ENCODE data around the gene DEFB124. TPM values are rescaled to one million over a fixed set of nuclear protein-coding genes. Genes with fewer than 3 reads are reported as not detected.
"Not testable (repeated sequence)": the region's sequence is repeated elsewhere in the genome, so short reads cannot be mapped to it uniquely, and the experiment has no call there.

The DEFB124 gene
- total and polyA plus RNA-seq, 2 experiments from 2014 or later: not detected

- Histone ChIP-seq H3K4me1 (ENCODE audit: insufficient read depth) (no peaks in the 10 kb centered on the region), H3K79me2 (ENCODE audit: insufficient read depth) (no peaks in the 10 kb centered on the region), H2AFZ (no peak overlapping the region), H4K20me1 (ENCODE audit: insufficient read depth) (no peaks in the 10 kb centered on the region), H3K36me3 (ENCODE audit: low read depth) (no peaks in the 10 kb centered on the region), H3K4me2 (ENCODE audit: unreplicated experiment) (no peak overlapping the region), H3K9me3 (ENCODE audit: low read depth) (no peaks in the 10 kb centered on the region), H3K9me2 (ENCODE audit: insufficient read depth) (no peaks in the 10 kb centered on the region), H3K27me3 (replicated peaks; ENCODE audit: insufficient read depth) (peaks cover 23% of the 10 kb centered on the region), H3K4me3 (no peak overlapping the region), H3F3A (ENCODE audit: insufficient read depth) (no peaks in the 10 kb centered on the region), H3K27ac (no peak overlapping the region), H3K9ac (no peak overlapping the region)
- WGBS, 2 experiments (ENCODE audit: low coverage in 1 of 2, low lambda C conversion rate in 2 of 2, missing lambda C conversion rate in 2 of 2): 83 to 92% methylated on average over 2 of the region's 2 CpGs
- TF ChIP-seq EZH2 (IDR thresholded peaks at IDR 0.05; ENCODE audit: insufficient read depth, poor library complexity, severe bottlenecking): no peak
- TF ChIP-seq EZH2phosphoT487 (IDR thresholded peaks at IDR 0.05; ENCODE audit: insufficient read depth, low read depth): no peak
- in situ Hi-C loops (cut with MboI): no loop called here
- DNase-seq: no peak
Observed at GRCh38 chr20:31474097-31474436, 860 bp downstream of the DEFB124 start.

- H3K36me3 ChIP-seq (ENCODE audit: low read depth): no peaks in the 10 kb centered on the region
- TF ChIP-seq EZH2phosphoT487 (IDR thresholded peaks at IDR 0.05; ENCODE audit: insufficient read depth, low read depth) (no peak), EZH2 (IDR thresholded peaks at IDR 0.05; ENCODE audit: insufficient read depth, poor library complexity, severe bottlenecking) (no peak)
- no peaks in the 10 kb centered on the region for H3K79me2 ChIP-seq (ENCODE audit: insufficient read depth)
- 80 to 84% methylated on average over 5 of the region's 5 CpGs for WGBS, 2 experiments (ENCODE audit: low coverage in 1 of 2, low lambda C conversion rate in 2 of 2, missing lambda C conversion rate in 2 of 2)
- peak; percentile 6 for DNase-seq
- no peak overlapping the region for H3K4me3 ChIP-seq
- no peak overlapping the region for H2AFZ ChIP-seq
- H3K9me3 ChIP-seq (ENCODE audit: low read depth): no peaks in the 10 kb centered on the region
- no peaks in the 10 kb centered on the region for H4K20me1 ChIP-seq (ENCODE audit: insufficient read depth)
- in situ Hi-C loops (cut with MboI): no loop called here
- H3K9me2 ChIP-seq (ENCODE audit: insufficient read depth): no peaks in the 10 kb centered on the region
- H3K27ac ChIP-seq: no peak overlapping the region
- no peak overlapping the region for H3K9ac ChIP-seq
- no peaks in the 10 kb centered on the region for H3F3A ChIP-seq (ENCODE audit: insufficient read depth)
- peaks cover 23% of the 10 kb centered on the region for H3K27me3 ChIP-seq (replicated peaks; ENCODE audit: insufficient read depth)
- no peaks in the 10 kb centered on the region for H3K4me1 ChIP-seq (ENCODE audit: insufficient read depth)
- H3K4me2 ChIP-seq (ENCODE audit: unreplicated experiment): no peak overlapping the region
Observed at GRCh38 chr20:31473331-31474096, 1.4 kb downstream of the DEFB124 start.

GRCh38 chr20:31472395-31473330 lies 2.3 kb downstream of the DEFB124 start:
- Histone ChIP-seq H3K27ac (no peak overlapping the region), H2AFZ (no peak overlapping the region), H3K4me2 (ENCODE audit: unreplicated experiment) (no peak overlapping the region), H3K4me1 (ENCODE audit: insufficient read depth) (no peaks in the 10 kb centered on the region), H3K27me3 (replicated peaks; ENCODE audit: insufficient read depth) (peaks cover 23% of the 10 kb centered on the region), H3K9me3 (ENCODE audit: low read depth) (no peaks in the 10 kb centered on the region), H3K9me2 (ENCODE audit: insufficient read depth) (no peaks in the 10 kb centered on the region), H3K36me3 (ENCODE audit: low read depth) (no peaks in the 10 kb centered on the region), H3K9ac (no peak overlapping the region), H4K20me1 (ENCODE audit: insufficient read depth) (no peaks in the 10 kb centered on the region), H3F3A (ENCODE audit: insufficient read depth) (no peaks in the 10 kb centered on the region), H3K79me2 (ENCODE audit: insufficient read depth) (no peaks in the 10 kb centered on the region), H3K4me3 (no peak overlapping the region)
- in situ Hi-C loops (cut with MboI): no loop called here
- peak; percentile 43 for DNase-seq
- WGBS, 2 experiments (ENCODE audit: low coverage in 1 of 2, low lambda C conversion rate in 2 of 2, missing lambda C conversion rate in 2 of 2): 20 to 21% methylated on average over 8 of the region's 8 CpGs
- no peak for TF ChIP-seq EZH2phosphoT487 (IDR thresholded peaks at IDR 0.05; ENCODE audit: insufficient read depth, low read depth)
- no peak for TF ChIP-seq EZH2 (IDR thresholded peaks at IDR 0.05; ENCODE audit: insufficient read depth, poor library complexity, severe bottlenecking)

- H3K4me3 ChIP-seq; H3K9me2 ChIP-seq (ENCODE audit: insufficient read depth); H3K4me1 ChIP-seq (ENCODE audit: insufficient read depth); in situ Hi-C loops (cut with MboI); H3F3A ChIP-seq (ENCODE audit: insufficient read depth); H3K36me3 ChIP-seq (ENCODE audit: low read depth); H2AFZ ChIP-seq; DNase-seq; H3K4me2 ChIP-seq (ENCODE audit: unreplicated experiment); H3K9me3 ChIP-seq (ENCODE audit: low read depth); H4K20me1 ChIP-seq (ENCODE audit: insufficient read depth); H3K9ac ChIP-seq; H3K79me2 ChIP-seq (ENCODE audit: insufficient read depth); H3K27ac ChIP-seq: not testable (repeated sequence)
- 78% methylated on average over 17 of the region's 33 CpGs; no CpG with 5 or more reads in 1 of the 2 experiments for WGBS, 2 experiments (ENCODE audit: low coverage in 1 of 2, low lambda C conversion rate in 2 of 2, missing lambda C conversion rate in 2 of 2)
- peaks cover 20% of the 10 kb centered on the region for H3K27me3 ChIP-seq (replicated peaks; ENCODE audit: insufficient read depth)
Observed at GRCh38 chr20:31470946-31471345, 4.0 kb downstream of the DEFB124 start.
